Stimulated activated CD4-positive, alpha-beta T cell treated with anti-CD3 and anti-CD28 coated beads, Interleukin-15, amount 100 ng/mL, for 48 hours (primary cell): ENCODE data around the gene AGXT.

ENCODE experiments used
- DNase-seq, 2 donors: peaks; one replicate each; pipeline ENCODE4 v3.0.0-alpha.2; 2020; ENCODE audit warnings: low read depth in 2 of 2

The AGXT gene

GRCh38 chr2:240885566-240885965, 16.9 kb downstream of the AGXT start:
- no peak for DNase-seq

- DNase-seq, result no peak
These were observed 17.5 kb downstream of the AGXT start for GRCh38 chr2:240886023-240886565.

GRCh38 chr2:240886678-240887609, 18.3 kb downstream of the AGXT start:
- no peak for DNase-seq

GRCh38 chr2:240887631-240888030, 19.0 kb downstream of the AGXT start:
- DNase-seq, result no peak

- DNase-seq, result no peak
These were observed 19.7 kb downstream of the AGXT start for GRCh38 chr2:240888130-240888889.

- no peak for DNase-seq
These were observed 20.4 kb downstream of the AGXT start for GRCh38 chr2:240888890-240889573.

- DNase-seq, result no peak
These were observed 21.3 kb downstream of the AGXT start for GRCh38 chr2:240889601-240890560.

GRCh38 chr2:240890691-240891090, 22.1 kb downstream of the AGXT start:
- DNase-seq, result no peak

- no peak for DNase-seq
These were observed 23.1 kb downstream of the AGXT start for GRCh38 chr2:240891492-240892340.

GRCh38 chr2:240892356-240892755, 23.7 kb downstream of the AGXT start:
- DNase-seq, result no peak

- DNase-seq, result no peak
These were observed 24.3 kb downstream of the AGXT start for GRCh38 chr2:240892925-240893324.

GRCh38 chr2:240893363-240893844, 24.8 kb downstream of the AGXT start:
- peak in 1 of 2 donors; percentile 64 for DNase-seq

GRCh38 chr2:240894006-240894405, 25.4 kb downstream of the AGXT start:
- no peak for DNase-seq

- no peak for DNase-seq
These were observed 26.4 kb downstream of the AGXT start for GRCh38 chr2:240894836-240895558.

GRCh38 chr2:240895656-240896388, 27.2 kb downstream of the AGXT start, which contains the start of gene MAB21L4:
MAB21L4 (minus strand) TSS chr2:240896156; CDS start chr2:240895997, 159 bp downstream.
- DNase-seq, result no peak

- DNase-seq, result no peak
These were observed 27.8 kb downstream of the AGXT start for GRCh38 chr2:240896394-240896793.

GRCh38 chr2:240896871-240897692, 28.5 kb downstream of the AGXT start:
- DNase-seq, result no peak
